ENCODE results near the gene TCERG1.

TCERG1 gene

DNA sequence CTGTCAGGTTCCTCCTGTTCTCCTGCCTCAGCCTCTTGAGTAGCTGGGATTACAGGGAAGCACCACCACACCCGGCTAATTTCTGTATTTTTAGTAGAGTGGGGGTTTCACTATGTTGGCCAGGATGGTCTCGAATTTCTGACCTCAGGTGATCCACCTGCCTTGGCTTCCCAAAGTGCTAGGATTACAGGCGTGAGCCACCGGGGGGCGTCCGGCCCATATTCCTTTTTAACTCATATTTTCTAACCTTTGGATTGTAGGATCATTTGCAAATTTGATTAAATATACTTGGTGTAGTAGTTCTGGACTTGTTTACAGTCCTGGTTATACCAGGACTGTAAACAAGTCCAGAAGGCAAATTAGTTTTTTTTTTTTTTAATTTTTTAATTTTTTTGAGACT is 4.3 kb downstream of the TCERG1 start:
- Histone ChIP-seq H3K79me2 (ENCODE audit: insufficient read depth, low read depth) (peaks cover 92% of the 10 kb centered on the region), H3K4me3 (IDR thresholded peaks at IDR 0.05; ENCODE audit: insufficient read depth, low read depth, low read length) (no peak overlapping the region), H3K36me3 (ENCODE audit: insufficient read depth) (peaks cover 2% of the 10 kb centered on the region; the same call in 1 of the 2 replicates), H2AFZ (ENCODE audit: low read depth) (no peak overlapping the region), H4K20me1 (ENCODE audit: insufficient read depth) (peaks cover 65% of the 10 kb centered on the region), H3K27me3 (ENCODE audit: insufficient read depth, low read depth) (no peaks in the 10 kb centered on the region), H3K27ac (no peak overlapping the region), H3K4me2 (no peak overlapping the region), H3K9ac (no peak overlapping the region), H3K4me1 (ENCODE audit: low read depth, poor library complexity, severe bottlenecking) (peaks cover 39% of the 10 kb centered on the region)
- TF ChIP-seq, protein P1, sequence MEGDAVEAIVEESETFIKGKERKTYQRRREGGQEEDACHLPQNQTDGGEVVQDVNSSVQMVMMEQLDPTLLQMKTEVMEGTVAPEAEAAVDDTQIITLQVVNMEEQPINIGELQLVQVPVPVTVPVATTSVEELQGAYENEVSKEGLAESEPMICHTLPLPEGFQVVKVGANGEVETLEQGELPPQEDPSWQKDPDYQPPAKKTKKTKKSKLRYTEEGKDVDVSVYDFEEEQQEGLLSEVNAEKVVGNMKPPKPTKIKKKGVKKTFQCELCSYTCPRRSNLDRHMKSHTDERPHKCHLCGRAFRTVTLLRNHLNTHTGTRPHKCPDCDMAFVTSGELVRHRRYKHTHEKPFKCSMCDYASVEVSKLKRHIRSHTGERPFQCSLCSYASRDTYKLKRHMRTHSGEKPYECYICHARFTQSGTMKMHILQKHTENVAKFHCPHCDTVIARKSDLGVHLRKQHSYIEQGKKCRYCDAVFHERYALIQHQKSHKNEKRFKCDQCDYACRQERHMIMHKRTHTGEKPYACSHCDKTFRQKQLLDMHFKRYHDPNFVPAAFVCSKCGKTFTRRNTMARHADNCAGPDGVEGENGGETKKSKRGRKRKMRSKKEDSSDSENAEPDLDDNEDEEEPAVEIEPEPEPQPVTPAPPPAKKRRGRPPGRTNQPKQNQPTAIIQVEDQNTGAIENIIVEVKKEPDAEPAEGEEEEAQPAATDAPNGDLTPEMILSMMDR (conservative IDR thresholded peaks at IDR 0.05; ENCODE audit: low read depth, low read length), result 0 out of 2 replicates have a peak, but pooled peaks have one; percentile 13

DNA sequence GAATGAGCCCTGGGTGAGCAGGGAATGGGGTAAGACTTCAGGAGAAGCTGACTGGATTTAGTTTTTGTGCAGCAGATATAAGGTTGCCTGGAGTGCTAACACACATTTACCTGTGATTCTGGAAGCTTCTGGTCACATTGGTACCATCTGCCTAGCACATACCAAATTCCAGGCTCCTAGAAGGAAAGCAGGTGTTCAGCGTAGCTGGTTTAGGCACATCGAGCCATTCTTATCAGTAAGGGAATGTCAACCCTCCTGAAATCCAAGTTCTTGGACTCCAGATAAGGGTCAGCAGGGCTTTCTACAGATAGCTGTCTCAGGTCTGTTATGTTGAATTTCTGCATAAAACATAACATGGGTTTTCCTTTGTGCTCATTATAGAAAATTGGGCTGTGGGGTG is 10.3 kb downstream of the TCERG1 start:
- Histone ChIP-seq H3K79me2 (ENCODE audit: insufficient read depth, low read depth) (peaks cover 82% of the 10 kb centered on the region), H4K20me1 (ENCODE audit: insufficient read depth) (peaks cover 36% of the 10 kb centered on the region), H3K4me1 (ENCODE audit: low read depth, poor library complexity, severe bottlenecking) (peaks cover 28% of the 10 kb centered on the region), H2AFZ (ENCODE audit: low read depth) (no peak overlapping the region), H3K36me3 (ENCODE audit: insufficient read depth) (peaks cover 23% of the 10 kb centered on the region), H3K4me3 (IDR thresholded peaks at IDR 0.05; ENCODE audit: insufficient read depth, low read depth, low read length) (no peak overlapping the region), H3K27ac (no peak overlapping the region), H3K4me2 (no peak overlapping the region), H3K27me3 (ENCODE audit: insufficient read depth, low read depth) (no peaks in the 10 kb centered on the region), H3K9ac (no peak overlapping the region)
- TF ChIP-seq, protein P1 (conservative IDR thresholded peaks at IDR 0.05; ENCODE audit: low read depth, low read length), result no peak

DNA sequence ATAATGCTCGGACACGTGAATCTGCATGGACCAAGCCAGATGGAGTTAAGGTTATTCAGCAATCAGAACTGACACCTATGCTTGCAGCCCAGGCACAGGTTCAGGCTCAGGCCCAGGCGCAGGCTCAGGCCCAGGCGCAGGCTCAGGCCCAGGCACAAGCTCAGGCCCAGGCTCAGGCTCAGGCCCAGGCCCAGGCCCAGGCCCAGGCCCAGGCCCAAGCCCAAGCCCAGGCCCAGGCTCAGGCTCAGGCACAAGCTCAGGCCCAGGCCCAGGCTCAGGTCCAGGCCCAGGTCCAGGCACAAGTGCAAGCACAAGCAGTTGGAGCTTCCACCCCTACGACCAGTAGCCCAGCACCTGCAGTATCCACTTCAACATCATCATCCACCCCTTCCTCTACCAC is 11.8 kb downstream of the TCERG1 start:
- no peak overlapping the region for H3K27ac ChIP-seq
- peaks cover 29% of the 10 kb centered on the region for H3K4me1 ChIP-seq (ENCODE audit: low read depth, poor library complexity, severe bottlenecking)
- no peak overlapping the region for H3K9ac ChIP-seq
- no peak overlapping the region for H2AFZ ChIP-seq (ENCODE audit: low read depth)
- H3K27me3 ChIP-seq (ENCODE audit: insufficient read depth, low read depth), result no peaks in the 10 kb centered on the region
- H3K36me3 ChIP-seq (ENCODE audit: insufficient read depth), result peaks cover 32% of the 10 kb centered on the region
- H3K79me2 ChIP-seq (ENCODE audit: insufficient read depth, low read depth), result peaks cover 81% of the 10 kb centered on the region
- TF ChIP-seq, protein P1 (conservative IDR thresholded peaks at IDR 0.05; ENCODE audit: low read depth, low read length), result no peak
- no peak overlapping the region for H3K4me2 ChIP-seq
- H4K20me1 ChIP-seq (ENCODE audit: insufficient read depth), result peaks cover 27% of the 10 kb centered on the region
- no peak overlapping the region for H3K4me3 ChIP-seq (IDR thresholded peaks at IDR 0.05; ENCODE audit: insufficient read depth, low read depth, low read length)

DNA sequence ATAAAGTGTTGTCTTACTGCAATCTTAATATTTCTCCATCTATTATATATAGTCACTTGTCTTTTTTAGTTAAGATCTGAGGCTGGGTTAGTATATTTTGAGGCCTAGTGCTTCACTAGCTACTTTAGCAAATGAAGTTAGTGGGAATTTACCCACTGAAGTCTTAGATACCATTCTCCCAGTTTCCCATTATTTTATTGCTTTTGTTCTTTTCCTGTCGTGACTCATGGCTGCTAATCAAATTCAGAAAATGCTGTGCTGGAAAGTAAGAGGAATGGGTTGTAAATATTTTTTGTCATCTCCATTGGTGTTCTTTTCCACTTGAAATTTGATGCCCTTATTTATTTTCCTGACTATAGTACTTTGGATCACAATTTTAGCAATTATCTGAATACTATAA is 14.2 kb downstream of the TCERG1 start:
- Histone ChIP-seq H3K79me2 (ENCODE audit: insufficient read depth, low read depth) (peaks cover 69% of the 10 kb centered on the region; the same call in 1 of the 2 replicates), H3K36me3 (ENCODE audit: insufficient read depth) (peaks cover 39% of the 10 kb centered on the region), H4K20me1 (ENCODE audit: insufficient read depth) (peaks cover 16% of the 10 kb centered on the region)

More for the DNA sequence above, 14.2 kb downstream of the TCERG1 start:
- H3K4me3 ChIP-seq (IDR thresholded peaks at IDR 0.05; ENCODE audit: insufficient read depth, low read depth, low read length), result no peak overlapping the region
- no peak overlapping the region for H3K4me2 ChIP-seq
- H3K27ac ChIP-seq, result no peak overlapping the region
- TF ChIP-seq, protein P1 (conservative IDR thresholded peaks at IDR 0.05; ENCODE audit: low read depth, low read length), result no peak
- H3K4me1 ChIP-seq (ENCODE audit: low read depth, poor library complexity, severe bottlenecking), result peaks cover 29% of the 10 kb centered on the region
- no peak overlapping the region for H2AFZ ChIP-seq (ENCODE audit: low read depth)
- no peaks in the 10 kb centered on the region for H3K27me3 ChIP-seq (ENCODE audit: insufficient read depth, low read depth)
- H3K9ac ChIP-seq, result no peak overlapping the region
